ENCODE measurements around the gene DMRTC2. TPM values are rescaled to one million over a fixed set of nuclear protein-coding genes. Genes with fewer than 3 reads are reported as not detected.

DMRTC2 gene
- polyA plus RNA-seq, 1 donor from 2014 or later = not detected

GRCh38 chr19:41845051-41845590 is 279 bp downstream of the DMRTC2 start:
- no peak for TF ChIP-seq TAF1 (IDR thresholded peaks at IDR 0.05; ENCODE audit: low read depth)
- TF ChIP-seq EP300 (conservative IDR thresholded peaks at IDR 0.05; ENCODE audit: poor library complexity, severe bottlenecking) = no peak
- no peak for TF ChIP-seq RAD21 (conservative IDR thresholded peaks at IDR 0.05)
- no peak for TF ChIP-seq REST (IDR thresholded peaks at IDR 0.05; ENCODE audit: borderline replicate concordance)
- no peak for TF ChIP-seq MXI1 (conservative IDR thresholded peaks at IDR 0.05; ENCODE audit: poor library complexity, severe bottlenecking)
- TF ChIP-seq CTCF (IDR thresholded peaks at IDR 0.05; ENCODE audit: poor library complexity, severe bottlenecking) = no peak
- no peak for TF ChIP-seq EZH2 (IDR thresholded peaks at IDR 0.05; ENCODE audit: borderline replicate concordance, insufficient read depth, low read length, poor library complexity, severe bottlenecking)
- TF ChIP-seq POLR2AphosphoS5 (IDR thresholded peaks at IDR 0.05) = no peak
- no peak for TF ChIP-seq SMC3 (conservative IDR thresholded peaks at IDR 0.05; ENCODE audit: poor library complexity)
- no peaks in the 10 kb centered on the region for H3K9me3 ChIP-seq (ENCODE audit: low read length)
- H3K9me2 ChIP-seq (ENCODE audit: insufficient read depth, low read length) = no peaks in the 10 kb centered on the region
- H3F3A ChIP-seq (ENCODE audit: insufficient read depth, low read length, poor library complexity, severe bottlenecking) = no peaks in the 10 kb centered on the region
- H3K4me3 ChIP-seq (ENCODE audit: low read length) = no peak overlapping the region
- H3K27ac ChIP-seq (ENCODE audit: low read length) = no peak overlapping the region
- H4K20me1 ChIP-seq (ENCODE audit: insufficient read depth) = no peaks in the 10 kb centered on the region
- no peaks in the 10 kb centered on the region for H3K36me3 ChIP-seq (ENCODE audit: insufficient read depth, low read length)
- H2AFZ ChIP-seq (ENCODE audit: low read depth, low read length) = no peak overlapping the region
- no peak overlapping the region for H3K9ac ChIP-seq (ENCODE audit: low read length)
- H3K4me2 ChIP-seq (ENCODE audit: low read length) = no peak overlapping the region
- H3K79me2 ChIP-seq (replicated peaks; ENCODE audit: insufficient read depth, low read length) = no peaks in the 10 kb centered on the region
- H3K27me3 ChIP-seq (ENCODE audit: insufficient read depth, low read depth, low read length) = no peaks in the 10 kb centered on the region

- H3K27ac ChIP-seq (ENCODE audit: low read length) = no peak overlapping the region
- H3K36me3 ChIP-seq (ENCODE audit: insufficient read depth, low read length) = no peaks in the 10 kb centered on the region
- no peaks in the 10 kb centered on the region for H4K20me1 ChIP-seq (ENCODE audit: insufficient read depth)
- no peaks in the 10 kb centered on the region for H3K79me2 ChIP-seq (replicated peaks; ENCODE audit: insufficient read depth, low read length)
- H3K27me3 ChIP-seq (ENCODE audit: insufficient read depth, low read depth, low read length) = no peaks in the 10 kb centered on the region
- no peaks in the 10 kb centered on the region for H3K9me2 ChIP-seq (ENCODE audit: insufficient read depth, low read length)
- H2AFZ ChIP-seq (ENCODE audit: low read depth, low read length) = no peak overlapping the region
- TF ChIP-seq CTCF (IDR thresholded peaks at IDR 0.05; ENCODE audit: poor library complexity, severe bottlenecking) = no peak
- TF ChIP-seq RAD21 (conservative IDR thresholded peaks at IDR 0.05) = no peak
- no peak for TF ChIP-seq TAF1 (IDR thresholded peaks at IDR 0.05; ENCODE audit: low read depth)
- TF ChIP-seq MXI1 (conservative IDR thresholded peaks at IDR 0.05; ENCODE audit: poor library complexity, severe bottlenecking) = no peak
- no peak for TF ChIP-seq POLR2AphosphoS5 (IDR thresholded peaks at IDR 0.05)
- no peak for TF ChIP-seq EP300 (conservative IDR thresholded peaks at IDR 0.05; ENCODE audit: poor library complexity, severe bottlenecking)
- TF ChIP-seq REST (IDR thresholded peaks at IDR 0.05; ENCODE audit: borderline replicate concordance) = no peak
- no peak for TF ChIP-seq SMC3 (conservative IDR thresholded peaks at IDR 0.05; ENCODE audit: poor library complexity)
- no peak for TF ChIP-seq EZH2 (IDR thresholded peaks at IDR 0.05; ENCODE audit: borderline replicate concordance, insufficient read depth, low read length, poor library complexity, severe bottlenecking)
- no peak overlapping the region for H3K9ac ChIP-seq (ENCODE audit: low read length)
- no peak overlapping the region for H3K4me2 ChIP-seq (ENCODE audit: low read length)
- no peak overlapping the region for H3K4me3 ChIP-seq (ENCODE audit: low read length)
- no peaks in the 10 kb centered on the region for H3F3A ChIP-seq (ENCODE audit: insufficient read depth, low read length, poor library complexity, severe bottlenecking)
- no peaks in the 10 kb centered on the region for H3K9me3 ChIP-seq (ENCODE audit: low read length)
Observed at GRCh38 chr19:41847351-41848105, 2.7 kb downstream of the DMRTC2 start.

Data from neural cell (in vitro differentiated cells).